Osteocyte (in vitro differentiated cells): ENCODE data around the gene COL17A1. TPM values are rescaled to one million over a fixed set of nuclear protein-coding genes. Genes with fewer than 3 reads are reported as not detected.

Experiments used
- DNase-seq: peaks from one replicate; pipeline ENCODE4 v3.0.0; 2021; ENCODE audit warnings: mixed read lengths; ENCODE audit not compliant: unreplicated experiment; ENCODE audit errors: extremely low spot score
- H3K27ac Mint-ChIP-seq: one replicate; pipeline ENCODE4 v1.8.0; 2021; ENCODE audit warnings: mild to moderate bottlenecking, mixed read lengths; ENCODE audit not compliant: unreplicated experiment
- H3K27me3 Mint-ChIP-seq: one replicate; pipeline ENCODE4 v1.8.0; 2021; ENCODE audit warnings: mixed read lengths; ENCODE audit not compliant: unreplicated experiment
- H3K36me3 Mint-ChIP-seq: one replicate; pipeline ENCODE4 v1.8.0; 2021; ENCODE audit warnings: mixed read lengths; ENCODE audit not compliant: unreplicated experiment
- H3K4me1 Mint-ChIP-seq: one replicate; pipeline ENCODE4 v1.8.0; 2021; ENCODE audit warnings: mixed read lengths; ENCODE audit not compliant: unreplicated experiment
- H3K4me3 Mint-ChIP-seq: one replicate; pipeline ENCODE4 v1.8.0; 2021; ENCODE audit warnings: mild to moderate bottlenecking, moderate library complexity, mixed read lengths; ENCODE audit not compliant: unreplicated experiment
- H3K9me3 Mint-ChIP-seq: one replicate; pipeline ENCODE4 v1.8.0; 2021; ENCODE audit warnings: mixed read lengths; ENCODE audit not compliant: unreplicated experiment
- CTCF ChIP-seq: fragments of 200-600 bp; sonication (generic); IDR thresholded peaks from 2 replicates; pipeline ENCODE4 v1.5.0; 2021; ENCODE audit warnings: antibody characterized with exemption, mild to moderate bottlenecking, moderate library complexity
- total RNA-seq: library from RNA; stranded (reverse); gene quantifications from 2 replicates; pipeline ENCODE4 v1.2.1, GENCODE V29; 2021

The COL17A1 gene
- total RNA-seq, 1 donor from 2014 or later, result not detected

GRCh38 chr10:104032144-104032775 lies 53.4 kb downstream of the COL17A1 start:
- no peak for DNase-seq
- TF ChIP-seq CTCF, result no peak
- Mint-ChIP-seq H3K9me3 (no peaks in the 10 kb centered on the region), H3K4me1 (no peaks in the 10 kb centered on the region), H3K4me3 (no peak overlapping the region), H3K27me3 (no peaks in the 10 kb centered on the region), H3K27ac (no peak overlapping the region), H3K36me3 (peaks cover 14% of the 10 kb centered on the region)

DNA sequence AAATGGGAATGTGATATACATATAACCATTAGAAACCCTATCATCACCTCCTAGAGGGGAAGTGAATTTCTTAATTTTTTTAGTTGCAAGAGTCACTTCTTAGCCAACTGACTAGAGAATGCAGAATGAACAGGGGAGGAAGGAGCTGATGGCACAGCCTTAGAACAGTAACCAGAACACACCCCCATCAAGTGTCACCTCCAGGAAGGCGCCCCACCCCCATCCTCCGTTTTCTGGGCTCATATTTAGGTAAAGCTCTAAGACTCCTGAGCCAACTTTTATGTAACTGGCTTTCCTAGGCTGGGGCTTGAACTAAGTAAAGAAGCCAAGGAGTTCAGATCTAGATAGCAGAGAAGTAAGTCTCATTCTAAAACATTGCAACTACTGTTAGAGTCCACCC lies 54.0 kb downstream of the COL17A1 start:
- H3K9me3 Mint-ChIP-seq, result no peaks in the 10 kb centered on the region
- H3K27ac Mint-ChIP-seq, result no peak overlapping the region
- peaks cover 14% of the 10 kb centered on the region for H3K36me3 Mint-ChIP-seq
- no peak for DNase-seq
- no peaks in the 10 kb centered on the region for H3K27me3 Mint-ChIP-seq
- no peaks in the 10 kb centered on the region for H3K4me1 Mint-ChIP-seq
- TF ChIP-seq CTCF, result no peak
- H3K4me3 Mint-ChIP-seq, result no peak overlapping the region

GRCh38 chr10:104029521-104029860 lies 56.2 kb downstream of the COL17A1 start:
- Mint-ChIP-seq H3K4me3 (no peak overlapping the region), H3K4me1 (no peaks in the 10 kb centered on the region)
- no peak for DNase-seq

DNA sequence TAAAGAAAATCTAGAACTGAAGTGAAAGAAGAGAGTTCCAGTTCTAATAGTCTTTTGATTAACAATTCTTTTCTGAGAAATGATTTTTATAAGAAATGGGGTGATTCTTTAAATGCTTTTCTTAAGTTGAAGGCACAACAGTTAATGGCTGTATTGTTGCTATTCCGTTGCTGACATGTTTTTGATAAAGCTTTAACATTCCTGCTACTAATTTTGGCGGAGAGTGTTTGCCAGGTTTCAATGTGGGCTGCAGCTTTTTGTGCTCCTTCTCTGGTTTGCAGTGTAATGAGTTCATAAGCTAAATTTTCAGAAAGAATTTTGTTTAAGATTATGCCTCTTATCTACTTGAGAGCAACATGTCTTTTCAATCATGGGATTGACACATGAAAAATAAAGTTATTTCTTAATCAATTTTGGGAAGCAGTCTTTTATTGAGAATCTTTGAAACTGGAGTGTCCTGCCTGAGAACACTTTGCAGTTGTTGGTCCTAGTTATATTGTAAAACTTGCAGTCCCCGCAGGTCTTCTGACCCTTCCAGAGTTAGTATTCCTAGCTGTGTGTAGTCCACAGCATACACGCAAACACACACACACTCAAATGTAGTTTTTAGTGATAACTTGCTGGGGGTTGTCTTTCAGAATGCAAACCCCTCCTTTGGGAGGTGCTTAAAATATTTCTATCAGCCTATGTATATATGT lies 56.7 kb downstream of the COL17A1 start:
- H3K27ac Mint-ChIP-seq, result no peak overlapping the region
- no peak overlapping the region for H3K4me3 Mint-ChIP-seq
- no peaks in the 10 kb centered on the region for H3K27me3 Mint-ChIP-seq
- H3K4me1 Mint-ChIP-seq, result no peaks in the 10 kb centered on the region
- no peak for DNase-seq
- no peaks in the 10 kb centered on the region for H3K9me3 Mint-ChIP-seq
- H3K36me3 Mint-ChIP-seq, result peaks cover 21% of the 10 kb centered on the region
- no peak for TF ChIP-seq CTCF

More at GRCh38 chr10:104029521-104029860, 56.2 kb downstream of the COL17A1 start:
- no peak for TF ChIP-seq CTCF
- H3K27ac Mint-ChIP-seq, result no peak overlapping the region
- no peaks in the 10 kb centered on the region for H3K27me3 Mint-ChIP-seq
- peaks cover 18% of the 10 kb centered on the region for H3K36me3 Mint-ChIP-seq
- no peaks in the 10 kb centered on the region for H3K9me3 Mint-ChIP-seq

- H3K27ac Mint-ChIP-seq, result no peak overlapping the region
- TF ChIP-seq CTCF, result peak; percentile 37
- no peak for DNase-seq
Measured at GRCh38 chr10:104028146-104028545, 57.5 kb downstream of the COL17A1 start.

More at GRCh38 chr10:104028146-104028545, 57.5 kb downstream of the COL17A1 start:
- H3K4me1 Mint-ChIP-seq, result no peaks in the 10 kb centered on the region
- H3K27me3 Mint-ChIP-seq, result no peaks in the 10 kb centered on the region
- H3K9me3 Mint-ChIP-seq, result no peaks in the 10 kb centered on the region
- H3K36me3 Mint-ChIP-seq, result peaks cover 26% of the 10 kb centered on the region
- H3K4me3 Mint-ChIP-seq, result no peak overlapping the region
